HepG2 (cell line): ENCODE data around the gene RAB20. TPM values are rescaled to one million over a fixed set of nuclear protein-coding genes. Genes with fewer than 3 reads are reported as not detected.

Experiments
- CREB3 ChIP-seq: sonication (generic); formaldehyde crosslinking; IDR thresholded peaks from 2 replicates; pipeline ENCODE4 v1.5.0; 2020; ENCODE audit warnings: missing genetic modification reagents
- DRAP1 ChIP-seq: IDR thresholded peaks from 2 replicates; pipeline ENCODE4 v1.6.1; 2016; ENCODE audit warnings: missing genetic modification reagents, missing compliant biosample characterization
- HOXA9 ChIP-seq: sonication (generic); formaldehyde crosslinking; IDR thresholded peaks from 2 replicates; pipeline ENCODE4 v1.8.1; 2022; ENCODE audit warnings: missing genetic modification reagents, mild to moderate bottlenecking, moderate library complexity, borderline replicate concordance
- NFE2L1 ChIP-seq: sonication (generic); formaldehyde crosslinking; IDR thresholded peaks from 2 replicates; pipeline ENCODE4 v1.4.0; 2020; ENCODE audit warnings: missing genetic modification reagents, mild to moderate bottlenecking, borderline replicate concordance
- RERE ChIP-seq: IDR thresholded peaks from 2 replicates; pipeline ENCODE4 v1.6.1; 2016; ENCODE audit warnings: low read depth, missing genetic modification reagents, missing compliant biosample characterization
- RFX3 ChIP-seq: IDR thresholded peaks from 2 replicates; pipeline ENCODE4 v1.6.1; 2016; ENCODE audit warnings: missing biosample characterization, missing genetic modification reagents
- ZBTB42 ChIP-seq: sonication (generic); formaldehyde crosslinking; IDR thresholded peaks from 2 replicates; pipeline ENCODE4 v1.5.0; 2020; ENCODE audit warnings: mild to moderate bottlenecking, missing genetic modification reagents
- polyA plus RNA-seq, 8 experiments: library from polyadenylated mRNA; depleted of rRNA in 3 of 8; stranded (reverse) in 7 of 8; unstranded in 1 of 8; fragments of >200 nt; fragmentation: Illumina TruSeq in 4 of 8; extraction: Trizol in 4 of 8; gene quantifications; 2 replicates each; pipeline versions ENCODE4 v1.2.1 to v1.2.3, GENCODE V29; 2011 to 2016; ENCODE audit warnings: low read depth in 4 of 8, missing spikeins in 1 of 8, mixed read lengths in 1 of 8; ENCODE audit not compliant: insufficient read depth in 1 of 8
- total RNA-seq, 5 experiments: library from RNA; depleted of rRNA; stranded (reverse); fragments of >200 nt; fragmentation: Illumina TruSeq; extraction: Trizol; gene quantifications; 2 replicates each; pipeline ENCODE4 v1.2.3, GENCODE V29; 2016; ENCODE audit warnings: low read depth in 1 of 5
- TF ChIP-seq, protein P1 (sequence below): sonication (generic); formaldehyde crosslinking; IDR thresholded peaks from 2 replicates; pipeline ENCODE4 v1.8.0; 2022; ENCODE audit warnings: mild to moderate bottlenecking, missing genetic modification reagents, moderate library complexity

The RAB20 gene
- total and polyA plus RNA-seq, 2 of the 13 experiments (the other 11 are each of a cell fraction or from before 2014, with no cell fraction given): 15.6 to 30.5 TPM

DNA sequence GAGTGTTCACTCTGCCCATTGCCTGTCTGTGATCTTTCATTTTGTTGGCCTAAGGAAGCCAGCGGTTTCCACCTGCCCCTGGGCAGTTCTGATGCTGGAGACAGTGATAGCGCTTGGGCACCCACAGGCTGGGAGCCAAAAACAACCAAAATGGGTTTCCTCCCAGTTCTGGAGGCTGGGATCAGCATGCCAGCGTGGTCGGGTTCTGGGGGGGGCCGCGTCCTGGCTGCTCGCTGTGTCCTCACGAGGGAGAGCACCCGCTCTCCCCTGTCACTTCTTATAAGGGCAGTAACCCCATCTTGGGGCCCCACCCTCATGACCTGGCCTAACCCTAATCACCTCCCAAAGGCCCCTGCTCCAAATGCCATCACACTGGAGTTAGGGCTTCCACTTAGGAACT, 67.9 kb downstream of the RAB20 start (continued):
- TF ChIP-seq ZBTB42 (CRISPR knock-in tag): no peak
- no peak for TF ChIP-seq HOXA9
- TF ChIP-seq, protein P1, sequence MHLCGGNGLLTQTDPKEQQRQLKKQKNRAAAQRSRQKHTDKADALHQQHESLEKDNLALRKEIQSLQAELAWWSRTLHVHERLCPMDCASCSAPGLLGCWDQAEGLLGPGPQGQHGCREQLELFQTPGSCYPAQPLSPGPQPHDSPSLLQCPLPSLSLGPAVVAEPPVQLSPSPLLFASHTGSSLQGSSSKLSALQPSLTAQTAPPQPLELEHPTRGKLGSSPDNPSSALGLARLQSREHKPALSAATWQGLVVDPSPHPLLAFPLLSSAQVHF (CRISPR knock-in tag): no peak
- TF ChIP-seq CREB3 (CRISPR knock-in tag): no peak
- TF ChIP-seq DRAP1: no peak
- no peak for TF ChIP-seq RERE
- no peak for TF ChIP-seq NFE2L1
- TF ChIP-seq RFX3: no peak
- TF ChIP-seq, all 625 proteins: peak for 0
